Panc1 (cell line): Measurements from ENCODE around the gene AGT.

Source experiments
- POLR2AphosphoS5 ChIP-seq: IDR thresholded peaks from 2 replicates; pipeline ENCODE4 v1.6.1; 2012; ENCODE audit warnings: mild to moderate bottlenecking, low read depth, low read length, moderate library complexity
- SIN3A ChIP-seq: IDR thresholded peaks from 2 replicates; pipeline ENCODE4 v1.6.1; 2012; ENCODE audit warnings: low read depth, mild to moderate bottlenecking, low read length, moderate library complexity, borderline replicate concordance; ENCODE audit not compliant: insufficient read depth

DNA sequence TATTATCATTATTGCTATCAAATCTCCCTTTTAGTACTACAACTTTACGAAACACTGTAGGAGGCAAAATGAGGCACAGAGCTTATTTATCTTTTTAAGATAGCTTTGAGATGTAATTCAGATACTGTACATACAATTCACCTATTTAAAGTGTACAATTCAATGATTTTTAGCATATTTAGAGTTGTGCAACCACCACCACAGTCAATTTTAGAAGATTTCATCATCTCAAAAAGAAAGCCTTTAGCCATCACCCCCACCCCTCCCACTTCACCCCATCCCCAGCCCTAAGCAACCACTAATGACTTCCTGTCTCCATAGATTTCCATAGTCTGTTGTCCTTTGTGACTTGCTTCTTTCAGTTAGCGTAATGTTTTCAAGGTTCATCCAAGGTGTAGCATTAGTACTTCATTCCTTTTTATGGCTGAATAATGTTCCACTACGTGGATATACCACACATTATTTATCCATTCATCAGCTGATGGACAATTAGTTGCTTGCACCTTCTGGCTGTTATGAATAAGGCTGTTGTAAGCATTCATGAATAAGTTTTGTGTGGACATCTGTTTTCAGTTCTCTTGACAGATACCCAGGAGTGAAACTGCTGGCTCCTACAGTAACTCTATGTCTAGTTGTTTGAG is 23.8 kb upstream of the AGT start:
- no peak for TF ChIP-seq SIN3A
- no peak for TF ChIP-seq POLR2AphosphoS5
